ELR (cell line): ENCODE measurements around the gene GABBR2.
A peak's percentile ranks its signal among the peaks of the same experiment; 100 is the strongest.
"Not testable (repeated sequence)": the region's sequence is repeated elsewhere in the genome, so short reads cannot be mapped to it uniquely, and the experiment has no call there.

ENCODE experiments used
- DNase-seq: peaks from one replicate; pipeline ENCODE4 v3.0.0-alpha.2; 2015; ENCODE audit warnings: low read depth

GABBR2 gene

DNA sequence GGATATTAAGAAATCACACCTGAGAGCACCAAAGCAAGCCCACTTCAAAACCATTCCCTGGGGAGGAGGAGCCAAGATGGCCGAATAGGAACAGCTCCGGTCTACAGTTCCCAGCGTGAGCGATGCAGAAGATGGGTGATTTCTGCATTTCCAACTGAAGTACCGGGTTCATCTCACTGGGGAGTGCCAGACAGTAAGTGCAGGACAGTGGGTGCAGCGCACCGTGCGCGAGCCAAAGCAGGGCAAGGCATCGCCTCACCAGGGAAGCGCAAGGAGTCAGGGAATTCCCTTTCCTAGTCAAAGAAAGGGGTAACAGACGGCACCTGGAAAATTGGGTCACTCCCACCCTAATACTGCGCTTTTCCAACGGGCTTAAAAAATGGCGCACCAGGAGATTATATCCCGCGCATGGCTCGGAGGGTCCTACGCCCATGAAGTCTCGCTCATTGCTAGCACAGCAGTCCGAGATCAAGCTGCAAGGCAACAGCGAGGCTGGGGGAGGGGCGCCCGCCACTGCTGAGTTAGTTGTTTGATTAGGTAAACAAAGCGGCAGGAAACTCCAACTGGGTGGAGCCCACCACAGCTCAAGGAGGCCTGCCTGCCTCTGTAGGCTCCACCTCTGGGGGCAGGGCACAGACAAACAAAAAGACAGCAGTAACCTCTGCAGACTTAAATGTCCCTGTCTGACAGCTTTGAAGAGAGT, 200.4 kb downstream of the GABBR2 start:
- not testable (repeated sequence) for DNase-seq

DNA sequence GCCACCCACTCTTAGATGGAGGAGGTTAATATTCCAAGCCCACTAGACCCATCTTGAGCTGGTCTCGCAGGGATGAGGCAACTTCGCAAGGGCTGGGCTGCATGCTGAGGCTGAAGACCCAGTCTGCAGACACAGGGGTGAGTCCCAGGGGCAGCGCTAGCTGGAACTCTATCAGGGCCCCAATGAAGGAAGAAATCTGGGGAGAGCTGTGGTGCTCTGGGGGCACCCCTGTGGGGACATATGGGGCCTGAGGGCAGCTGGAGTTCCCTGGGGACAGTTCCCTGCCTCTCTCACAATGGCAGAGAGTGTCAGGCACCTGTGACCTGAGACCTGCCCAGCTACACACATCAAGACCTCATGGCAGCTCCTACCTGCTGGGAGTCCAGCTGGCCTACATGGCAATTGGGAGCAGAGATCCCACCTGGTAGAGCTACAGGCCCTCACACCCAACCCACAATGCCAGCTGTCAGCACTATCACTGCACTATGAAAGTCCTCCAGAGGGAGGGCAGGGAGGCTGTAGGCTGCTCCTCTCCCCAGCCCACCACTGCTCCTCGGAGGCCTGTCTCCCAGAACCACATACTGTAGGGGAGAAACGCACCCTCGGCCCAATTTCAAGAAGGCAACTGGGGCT, 202.2 kb downstream of the GABBR2 start:
- DNase-seq, result no peak

DNA sequence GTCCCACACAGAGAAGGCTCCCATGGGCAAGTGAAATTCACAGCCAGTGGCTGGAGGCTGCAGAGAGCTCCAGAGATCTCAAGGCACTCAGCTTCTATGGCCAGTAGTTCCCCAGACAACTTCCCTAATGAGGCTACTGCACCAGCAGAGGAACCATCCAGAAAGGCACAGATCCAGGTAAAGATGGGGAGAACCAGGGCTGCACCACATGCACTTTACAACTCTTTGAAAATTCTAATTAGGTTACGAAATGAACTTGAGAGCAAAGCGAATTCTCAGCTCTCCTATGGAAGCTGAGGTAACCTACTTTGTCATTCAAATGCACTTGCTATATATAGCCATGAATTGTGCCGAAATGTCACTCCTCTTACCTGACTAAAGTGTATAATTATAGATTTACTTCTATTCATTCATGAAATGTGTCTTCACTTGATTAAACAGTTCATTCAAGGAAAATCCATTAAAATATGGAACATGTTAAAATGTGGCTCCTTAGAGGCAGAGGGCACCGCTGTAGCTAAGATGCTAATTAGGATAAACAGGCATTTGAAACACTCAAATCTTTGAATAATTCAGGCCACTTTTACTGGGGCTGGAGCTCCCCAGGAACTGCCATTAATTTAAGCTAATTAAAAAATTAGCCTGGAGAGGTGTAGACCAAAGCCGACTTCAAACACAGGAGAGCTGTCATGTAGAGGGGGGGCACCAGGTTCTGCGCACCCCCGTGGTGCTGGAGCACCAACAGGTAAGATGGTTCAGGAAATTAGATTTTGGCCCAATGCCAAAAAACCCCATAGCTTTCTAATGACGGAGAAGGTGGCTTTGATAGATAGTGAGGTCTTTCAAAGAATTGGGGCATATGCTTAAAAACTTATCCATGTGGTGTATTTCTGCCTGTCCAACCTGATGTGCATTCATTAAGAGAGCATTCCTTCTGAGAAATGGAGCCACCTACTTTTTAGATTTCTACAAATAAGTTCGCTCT, 204.1 kb downstream of the GABBR2 start:
- DNase-seq, result no peak

DNA sequence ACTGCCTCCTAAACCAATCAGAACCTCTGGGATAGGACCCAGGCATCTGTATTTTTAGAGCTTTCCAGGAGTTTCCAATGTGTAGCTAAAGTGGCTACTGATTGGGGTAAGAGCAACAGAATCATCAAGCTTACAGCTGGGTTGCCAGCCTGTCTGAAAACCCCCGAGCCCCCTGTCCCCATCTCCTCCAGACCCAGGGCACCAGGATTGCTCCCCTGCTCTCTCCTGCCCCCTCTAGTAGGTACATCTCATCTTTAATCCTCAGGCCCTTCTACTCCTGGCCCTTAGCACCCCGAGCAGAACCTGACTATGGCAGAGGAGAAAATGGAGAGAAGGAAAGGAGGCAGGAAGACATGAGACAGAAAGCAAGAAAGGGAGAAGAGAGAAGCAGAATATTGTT, 204.9 kb downstream of the GABBR2 start:
- no peak for DNase-seq

DNA sequence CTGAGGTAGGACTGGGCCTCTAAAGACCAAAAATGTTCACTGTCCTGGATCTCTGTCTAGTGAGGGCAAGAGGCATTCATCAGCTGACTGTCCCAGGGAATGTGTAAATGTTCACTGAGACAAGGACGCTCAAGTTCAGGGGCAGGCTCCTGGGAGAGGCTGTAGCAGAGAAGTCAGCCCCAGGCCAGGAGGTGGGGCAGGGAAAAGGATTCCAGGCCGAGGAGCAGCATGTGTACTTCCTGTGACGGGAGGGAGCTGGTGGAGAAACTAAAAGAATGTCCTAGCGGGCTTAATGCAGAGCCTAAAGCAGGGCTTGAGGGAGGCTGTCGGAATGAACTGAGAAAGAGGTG, 205.8 kb downstream of the GABBR2 start:
- peak; percentile 71 for DNase-seq

DNA sequence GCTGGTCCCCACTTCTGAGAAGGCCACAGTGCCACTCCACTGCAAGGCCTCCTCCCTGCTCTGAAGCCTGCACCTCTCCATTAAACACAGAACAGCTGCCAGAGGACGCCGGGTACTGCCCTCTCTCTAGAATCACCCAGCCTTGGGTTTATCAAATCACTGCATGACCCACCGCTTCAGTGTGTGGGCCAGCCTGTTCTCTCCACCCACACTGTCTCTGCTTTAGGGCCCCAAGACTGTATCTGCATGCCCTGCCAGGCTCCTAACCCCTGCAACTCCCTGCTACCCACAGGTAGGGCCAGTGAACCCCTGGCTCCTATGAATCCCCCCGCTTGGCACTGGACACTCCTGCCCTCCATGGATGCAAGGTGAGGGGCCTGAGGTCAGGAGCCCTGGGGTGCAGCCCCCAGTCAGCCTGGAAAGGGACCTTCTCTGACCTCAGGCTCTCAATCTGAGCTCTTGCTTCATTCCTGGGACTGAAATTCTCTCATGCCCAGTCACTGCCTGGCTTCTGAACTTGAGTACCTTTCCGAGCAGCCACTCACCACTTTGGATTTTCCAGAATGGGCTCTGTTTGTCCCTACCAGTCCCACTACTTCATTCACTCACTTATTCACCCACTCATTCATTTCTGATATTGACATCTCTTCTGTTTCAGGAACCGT, 206.3 kb downstream of the GABBR2 start:
- DNase-seq, result peak; percentile 78

DNA sequence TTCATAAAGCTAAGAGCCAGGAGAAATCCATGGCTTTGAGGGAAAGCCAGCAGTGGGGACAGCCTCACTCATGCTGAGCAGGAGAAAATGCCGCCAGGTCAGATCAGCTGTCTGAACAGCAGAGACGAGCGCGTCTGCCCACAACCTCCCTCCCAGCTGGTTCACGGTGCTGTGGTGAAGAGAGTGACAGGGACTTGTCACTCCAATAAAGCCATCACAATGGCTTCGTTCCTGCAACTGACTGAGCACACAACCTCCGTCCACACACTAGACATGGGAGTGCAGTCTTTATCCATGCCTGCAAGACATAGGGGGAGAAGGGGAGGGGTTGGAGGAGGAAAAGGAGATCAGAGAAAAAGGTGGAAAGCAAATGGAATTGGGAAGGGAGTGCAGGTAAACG, 206.9 kb downstream of the GABBR2 start:
- DNase-seq, result no peak

DNA sequence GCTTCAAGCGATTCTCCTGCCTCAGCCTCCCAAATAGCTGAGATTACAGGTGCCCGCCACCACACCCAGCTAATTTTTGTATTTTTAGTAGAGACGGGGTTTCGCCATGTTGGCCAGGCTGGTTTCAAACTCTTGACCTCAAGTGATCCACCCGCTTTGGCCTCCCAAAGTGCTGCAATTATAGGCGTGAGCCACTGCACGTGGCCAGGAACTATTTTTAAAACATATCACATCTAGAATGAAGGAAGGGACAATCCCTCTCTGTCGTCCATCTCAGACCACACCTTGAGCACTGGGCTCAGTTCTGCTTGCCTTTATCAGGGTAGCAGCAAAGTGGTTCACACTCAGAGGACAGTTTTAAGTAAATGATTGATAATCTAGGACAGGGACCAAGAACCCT, 207.5 kb downstream of the GABBR2 start:
- not testable (repeated sequence) for DNase-seq

DNA sequence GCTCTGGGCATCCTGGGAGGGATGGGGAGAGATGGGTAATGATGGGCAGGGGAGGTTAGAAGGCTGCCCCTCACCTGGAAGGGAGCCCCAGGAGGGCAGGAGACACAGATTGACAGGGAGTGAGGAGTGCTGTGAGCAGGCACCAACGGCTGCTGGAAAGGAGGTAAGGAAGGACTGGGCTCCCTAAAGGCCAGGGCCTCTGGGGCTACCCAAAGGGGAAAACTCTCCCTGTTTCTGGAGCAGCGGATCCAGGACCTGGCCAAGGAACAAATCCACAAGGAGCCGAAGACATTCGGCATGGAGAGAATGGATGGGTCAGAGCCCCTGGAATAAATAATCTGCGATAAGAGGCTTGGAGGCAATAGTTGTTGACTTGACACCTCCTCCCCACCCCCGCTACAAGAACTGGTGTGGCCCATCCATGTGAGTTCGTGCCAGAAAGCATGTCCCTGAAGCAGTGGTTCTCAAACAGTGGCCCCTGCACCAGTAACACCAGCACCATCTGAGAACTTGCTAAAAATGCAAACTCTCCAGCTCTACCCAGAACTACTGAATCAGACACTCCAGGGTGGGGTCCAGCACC, 208.3 kb downstream of the GABBR2 start:
- no peak for DNase-seq

DNA sequence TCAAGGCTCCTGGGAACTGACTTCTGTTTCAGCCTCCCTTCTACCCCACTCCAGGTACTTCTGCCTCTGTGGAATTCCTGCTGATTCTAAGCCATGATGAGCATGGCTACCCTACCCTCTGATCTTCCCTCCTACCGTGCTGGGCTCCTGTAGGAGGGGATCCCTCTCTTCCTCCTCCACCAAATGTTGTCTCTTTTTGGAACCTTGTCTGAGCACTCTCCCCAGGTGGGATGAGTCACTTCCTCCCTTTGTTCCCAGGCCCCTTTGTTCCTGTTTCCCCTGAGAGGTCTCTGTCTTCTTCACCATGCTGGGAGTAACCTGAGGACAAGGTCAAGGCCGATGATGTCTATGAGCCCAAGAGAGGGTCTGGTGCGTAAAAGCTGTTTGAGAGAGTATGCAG, 213.2 kb downstream of the GABBR2 start:
- DNase-seq, result no peak

DNA sequence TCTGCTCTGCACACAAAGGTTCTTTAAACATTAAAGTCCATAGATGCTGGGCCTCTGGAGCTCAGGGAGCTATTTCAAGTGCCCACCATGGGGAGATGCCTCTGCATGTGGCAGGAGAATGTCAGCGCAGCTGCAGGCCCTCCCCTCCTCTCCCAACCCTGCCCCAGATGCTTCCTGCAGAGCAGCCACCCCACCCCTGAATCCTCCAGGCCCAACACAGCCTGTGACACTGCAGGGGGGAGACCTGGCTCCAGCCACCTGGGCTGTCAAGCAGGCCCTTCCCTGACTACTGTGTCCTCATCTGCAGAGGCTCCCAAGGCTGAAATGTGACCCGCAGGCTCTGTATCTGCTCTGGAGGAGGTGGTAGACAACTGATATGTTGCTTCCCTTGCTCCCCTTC, 213.9 kb downstream of the GABBR2 start:
- no peak for DNase-seq

DNA sequence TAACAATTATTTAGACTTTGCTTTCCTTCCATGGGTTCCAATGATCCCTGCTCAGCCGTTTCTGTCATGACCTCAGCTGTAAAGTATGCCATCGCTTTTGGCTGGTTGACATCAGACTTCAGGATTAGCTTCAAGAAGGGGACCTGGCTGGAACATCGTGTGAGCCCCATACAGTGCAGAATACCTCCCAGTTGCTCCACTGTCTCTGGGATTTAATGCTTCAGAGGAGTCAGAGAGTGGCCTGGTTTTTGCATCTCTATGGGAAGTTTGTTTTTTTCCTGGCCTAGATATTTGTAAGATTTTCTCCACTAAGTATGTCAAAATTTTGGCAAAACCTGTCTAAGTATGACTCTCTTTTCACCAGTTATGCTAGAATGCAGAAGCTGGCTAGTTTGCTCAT, 216.9 kb downstream of the GABBR2 start:
- DNase-seq, result peak; percentile 66

DNA sequence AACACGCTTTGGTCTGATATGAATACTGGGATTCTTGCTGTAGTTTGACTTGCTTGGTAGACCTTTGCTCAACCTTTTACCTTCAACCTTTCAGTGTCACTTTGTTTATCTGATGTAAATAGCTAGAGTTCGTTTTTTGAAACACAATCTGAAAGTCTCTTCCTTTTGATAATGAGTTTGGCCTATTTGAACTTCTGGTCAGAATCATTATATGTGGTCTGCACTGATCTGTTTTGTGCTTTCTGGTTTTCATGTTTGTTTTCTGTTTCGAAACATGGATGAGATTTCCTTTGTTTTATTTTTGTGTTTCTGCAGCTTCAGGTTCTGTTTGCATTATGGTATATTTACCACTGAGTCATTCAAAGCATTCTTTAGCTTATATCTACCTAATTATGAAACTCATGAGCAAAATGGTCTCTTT, 217.5 kb downstream of the GABBR2 start:
- no peak for DNase-seq

DNA sequence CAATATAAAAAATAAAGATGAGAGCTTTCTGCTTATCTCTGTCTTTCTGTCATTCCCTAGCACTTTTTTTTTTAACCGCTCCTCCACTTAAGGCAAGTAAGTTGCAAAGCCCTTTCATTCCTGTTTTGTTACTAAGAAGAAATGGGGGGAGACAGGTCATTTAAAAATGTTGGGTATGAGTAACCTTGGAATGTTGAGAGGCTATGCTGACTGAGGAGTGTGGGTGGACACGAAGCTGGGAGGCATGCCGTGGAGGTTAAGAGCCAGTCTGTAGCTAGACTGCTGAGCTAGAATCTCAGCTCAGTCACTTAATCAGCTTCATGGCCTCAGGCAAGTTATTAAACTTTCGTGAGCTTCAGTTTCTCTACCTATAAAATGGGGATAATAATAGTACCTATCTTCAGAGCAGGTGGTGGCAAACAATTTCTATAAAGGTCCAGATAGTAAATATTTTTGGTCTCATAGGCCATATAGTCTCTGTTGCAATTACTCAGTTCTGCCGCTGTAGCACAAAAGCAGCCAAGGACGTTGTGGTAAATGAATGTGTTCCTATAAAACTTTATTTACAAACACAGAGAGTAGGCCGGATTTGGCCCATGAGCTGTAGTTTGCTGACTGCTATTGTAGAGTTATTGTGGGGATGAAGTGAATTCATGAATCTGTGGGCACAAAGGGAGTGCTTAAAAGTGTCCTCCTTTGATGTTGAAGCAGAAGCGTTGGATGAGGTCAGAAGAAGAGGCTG, 220.0 kb downstream of the GABBR2 start:
- DNase-seq, result peak; percentile 99

DNA sequence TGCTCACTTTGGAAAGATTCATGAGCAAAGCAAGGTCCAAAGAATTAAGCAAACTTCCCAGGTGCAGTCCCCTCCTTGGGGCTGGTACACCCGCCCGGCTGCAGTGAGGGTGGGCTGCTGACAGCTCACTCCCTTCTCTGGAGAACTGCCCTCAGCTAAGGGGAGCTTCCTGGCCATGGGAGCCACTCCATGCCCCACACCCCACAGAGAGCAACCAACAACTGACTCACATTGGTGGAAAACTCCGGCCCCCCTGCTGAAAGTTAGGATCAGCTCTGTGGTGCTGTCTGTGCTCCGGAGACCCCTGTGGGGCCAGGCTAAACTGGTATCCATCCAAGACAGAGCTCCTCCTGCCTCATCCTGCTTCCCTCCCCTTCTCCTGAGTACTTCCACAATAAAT, 223.0 kb downstream of the GABBR2 start:
- DNase-seq, result no peak

DNA sequence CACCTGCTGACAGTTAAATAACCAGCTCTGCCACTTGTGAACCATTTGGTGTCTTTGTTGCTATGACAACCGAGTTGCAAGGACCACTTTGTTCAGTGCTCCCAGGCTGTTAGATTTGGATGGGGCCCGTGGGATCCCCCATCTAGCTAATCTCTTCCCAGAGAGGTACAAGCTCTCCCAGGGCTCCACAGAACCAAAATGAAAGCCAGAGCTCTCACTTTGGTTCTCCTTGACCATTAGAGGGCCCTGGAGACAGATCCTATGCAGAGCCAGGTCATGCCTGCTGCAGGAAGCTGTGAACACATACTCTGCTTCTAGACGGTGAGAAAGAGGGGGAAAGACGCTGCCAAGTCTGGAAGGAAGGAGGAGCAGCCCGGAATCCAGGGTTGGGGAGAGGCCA, 224.6 kb downstream of the GABBR2 start:
- DNase-seq, result peak; percentile 30

DNA sequence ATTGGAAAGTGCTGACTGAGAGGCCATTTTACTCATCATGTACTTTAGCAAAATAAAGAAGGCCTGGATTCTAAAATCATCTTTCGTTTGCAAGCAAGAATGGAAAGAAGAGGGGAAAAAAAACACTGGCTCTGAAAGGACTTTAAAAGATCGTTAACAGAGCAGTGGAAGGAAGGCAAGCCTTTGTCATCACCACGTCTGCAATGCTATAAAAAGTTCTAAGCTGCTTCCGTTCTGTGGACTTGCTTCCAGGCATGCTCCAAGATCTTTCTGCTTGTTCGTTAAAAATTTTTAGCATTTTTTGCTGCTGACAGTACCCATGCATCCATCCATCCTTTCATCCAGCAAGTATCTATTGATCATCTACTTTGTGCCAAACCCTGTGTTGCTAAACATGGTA, 226.5 kb downstream of the GABBR2 start:
- peak; percentile 71 for DNase-seq

DNA sequence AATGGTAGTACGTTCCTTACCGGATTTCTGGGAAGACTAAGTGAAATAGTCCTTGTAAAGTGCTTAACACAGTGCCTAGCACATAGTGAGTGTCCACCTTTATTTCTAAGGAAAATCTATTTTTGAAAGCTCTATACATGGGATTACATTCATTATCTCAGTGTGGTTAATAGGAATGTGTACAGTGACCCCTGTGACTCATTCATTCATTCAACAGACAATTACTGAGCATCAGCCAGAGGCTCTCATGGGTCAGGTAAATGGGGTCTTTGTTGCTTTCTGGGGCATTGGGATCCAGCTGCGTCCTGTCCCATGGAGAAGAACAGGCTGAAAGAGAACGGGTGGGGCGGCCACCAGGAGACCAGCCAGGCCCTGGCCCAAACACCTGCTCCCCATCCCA, 227.1 kb downstream of the GABBR2 start:
- DNase-seq, result peak; percentile 60

DNA sequence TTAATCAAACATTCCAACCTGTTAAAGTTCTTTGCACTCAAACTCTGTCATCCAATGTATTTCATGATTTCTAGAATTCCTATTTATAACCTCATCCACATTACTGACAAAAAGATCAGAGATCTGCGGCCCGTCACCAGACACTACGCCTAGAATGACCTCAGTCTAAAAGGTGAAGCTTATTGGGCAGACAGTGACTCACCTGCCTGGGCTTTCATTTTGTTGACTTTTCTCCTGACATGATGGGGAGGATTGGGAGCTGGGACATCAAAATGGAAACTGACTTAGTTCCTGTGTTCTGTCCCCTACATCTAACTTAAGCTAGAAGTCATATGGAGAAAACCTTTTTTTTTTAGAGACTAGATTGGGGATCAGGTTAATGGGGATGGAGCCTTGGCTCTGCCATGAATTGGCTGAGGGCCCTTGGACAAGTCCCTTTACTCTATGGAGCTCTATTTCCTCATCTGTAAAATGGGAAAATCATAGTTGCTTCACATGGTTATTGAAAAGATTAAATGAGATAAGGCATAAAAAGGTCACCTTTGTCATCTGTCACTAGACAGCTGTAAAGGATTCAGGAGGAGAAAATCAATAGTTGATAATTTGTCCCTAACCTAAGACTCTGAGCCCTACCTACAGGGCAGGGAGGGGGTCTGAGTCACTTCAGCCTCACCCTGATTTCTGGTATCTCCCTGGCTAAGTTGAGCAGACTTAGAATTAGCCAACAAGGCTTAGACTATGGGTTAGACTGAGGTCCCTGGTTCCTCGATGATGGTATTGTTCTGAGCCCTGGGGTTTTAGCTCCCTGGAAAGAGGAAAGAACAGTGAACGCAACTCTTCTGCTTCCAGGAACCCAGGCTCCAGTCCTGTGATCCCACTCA, 228.5 kb downstream of the GABBR2 start:
- DNase-seq, result peak; percentile 49

DNA sequence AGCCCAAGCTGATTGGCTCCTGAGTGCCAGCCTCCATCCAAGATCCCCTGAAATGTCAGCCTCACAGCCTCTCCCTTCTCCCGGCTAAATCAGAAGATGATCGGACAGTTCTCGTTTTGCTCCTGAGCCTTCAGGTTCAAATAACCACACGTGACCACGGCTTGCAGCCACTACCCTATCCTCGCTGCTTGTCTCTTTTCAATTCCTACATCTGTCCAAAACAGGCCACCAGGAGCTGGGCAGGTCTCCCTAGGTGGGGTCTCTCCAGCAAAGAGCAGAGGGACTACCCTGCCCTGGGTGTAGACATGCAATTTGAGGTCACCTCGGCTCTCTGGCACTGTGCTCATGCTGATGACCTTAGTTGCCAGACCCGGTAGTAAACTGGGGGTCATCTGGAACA, 229.3 kb downstream of the GABBR2 start:
- DNase-seq, result no peak
